PC-9 (cell line): ENCODE results near the gene DNAH9.

ENCODE experiments used
- EZH2 ChIP-seq: fragments of 200-600 bp; sonication (generic); IDR thresholded peaks from 2 replicates; pipeline ENCODE4 v1.8.0; 2017; ENCODE audit warnings: antibody characterized with exemption, low read depth
- TF ChIP-seq, protein P1 (sequence below): fragments of 200-600 bp; sonication (generic); conservative IDR thresholded peaks from 2 replicates; pipeline ENCODE4 v1.6.1; 2017; ENCODE audit warnings: mixed run types, antibody characterized with exemption, mild to moderate bottlenecking, moderate library complexity

DNA sequence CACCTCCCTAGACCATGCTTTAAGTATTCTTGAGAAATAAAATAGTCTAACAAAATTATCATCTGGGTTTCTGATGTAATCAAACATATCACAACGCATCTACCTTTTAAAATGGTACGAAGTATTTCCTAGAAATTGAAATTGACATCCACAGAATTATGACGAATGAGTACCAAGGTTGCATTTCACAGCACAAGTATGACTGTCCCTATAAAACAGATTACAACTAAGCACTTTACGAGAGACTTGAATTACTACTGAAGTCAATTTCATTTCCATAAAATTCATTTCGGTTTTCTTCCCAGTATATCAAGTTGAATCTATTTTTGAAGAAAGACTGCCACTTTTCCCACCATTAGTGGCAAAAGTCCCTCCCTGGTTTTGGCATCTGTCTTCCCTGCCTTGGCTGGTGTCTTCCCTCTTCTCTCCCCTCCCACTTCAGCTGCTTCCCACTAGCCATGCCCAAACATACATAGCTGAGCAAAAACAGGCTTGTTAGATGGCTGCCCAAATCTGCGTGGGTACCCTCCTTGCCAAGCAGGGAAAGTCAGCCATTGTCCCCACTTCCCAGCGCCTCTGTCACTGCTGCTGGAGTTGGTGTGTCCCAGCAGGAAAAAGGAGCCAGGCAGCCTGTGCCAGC is 29.2 kb downstream of the DNAH9 start:
- TF ChIP-seq, protein P1, sequence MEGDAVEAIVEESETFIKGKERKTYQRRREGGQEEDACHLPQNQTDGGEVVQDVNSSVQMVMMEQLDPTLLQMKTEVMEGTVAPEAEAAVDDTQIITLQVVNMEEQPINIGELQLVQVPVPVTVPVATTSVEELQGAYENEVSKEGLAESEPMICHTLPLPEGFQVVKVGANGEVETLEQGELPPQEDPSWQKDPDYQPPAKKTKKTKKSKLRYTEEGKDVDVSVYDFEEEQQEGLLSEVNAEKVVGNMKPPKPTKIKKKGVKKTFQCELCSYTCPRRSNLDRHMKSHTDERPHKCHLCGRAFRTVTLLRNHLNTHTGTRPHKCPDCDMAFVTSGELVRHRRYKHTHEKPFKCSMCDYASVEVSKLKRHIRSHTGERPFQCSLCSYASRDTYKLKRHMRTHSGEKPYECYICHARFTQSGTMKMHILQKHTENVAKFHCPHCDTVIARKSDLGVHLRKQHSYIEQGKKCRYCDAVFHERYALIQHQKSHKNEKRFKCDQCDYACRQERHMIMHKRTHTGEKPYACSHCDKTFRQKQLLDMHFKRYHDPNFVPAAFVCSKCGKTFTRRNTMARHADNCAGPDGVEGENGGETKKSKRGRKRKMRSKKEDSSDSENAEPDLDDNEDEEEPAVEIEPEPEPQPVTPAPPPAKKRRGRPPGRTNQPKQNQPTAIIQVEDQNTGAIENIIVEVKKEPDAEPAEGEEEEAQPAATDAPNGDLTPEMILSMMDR: no peak
- TF ChIP-seq EZH2: no peak
